H9 (cell line): Measurements from ENCODE around the gene FAM241A. TPM values are rescaled to one million over a fixed set of nuclear protein-coding genes. Genes with fewer than 3 reads are reported as not detected.

Experiments
- DNase-seq: peaks from one replicate; pipeline ENCODE4 v3.0.0-alpha.2; 2017
- H2AFZ ChIP-seq: one replicate; pipeline ENCODE4 v1.6.1; 2013; ENCODE audit warnings: mild to moderate bottlenecking, low read length, control low read depth, moderate library complexity
- H2AK5ac ChIP-seq: 2 replicates; pipeline ENCODE4 v1.6.1; 2013; ENCODE audit warnings: low read length, control low read depth, mixed read lengths; ENCODE audit not compliant: insufficient read length
- H2BK120ac ChIP-seq: one replicate; pipeline ENCODE4 v1.6.1; 2013; ENCODE audit warnings: low read depth, mild to moderate bottlenecking, low read length, control low read depth, inconsistent platforms; ENCODE audit not compliant: poor library complexity, severe bottlenecking
- H2BK12ac ChIP-seq: 2 replicates; pipeline ENCODE4 v1.6.1; 2013; ENCODE audit warnings: low read length, control low read depth, mixed read lengths, low read depth; ENCODE audit not compliant: insufficient read length
- H2BK15ac ChIP-seq: 2 replicates; pipeline ENCODE4 v1.6.1; 2013; ENCODE audit warnings: low read depth, low read length, control low read depth
- H2BK20ac ChIP-seq: one replicate; pipeline ENCODE4 v1.6.1; 2013; ENCODE audit warnings: low read depth, mild to moderate bottlenecking, low read length, control low read depth, inconsistent platforms; ENCODE audit not compliant: poor library complexity, severe bottlenecking
- H2BK5ac ChIP-seq: 2 replicates; pipeline ENCODE4 v1.6.1; 2013; ENCODE audit warnings: low read length, control low read depth, mixed read lengths; ENCODE audit not compliant: insufficient read length
- H3K14ac ChIP-seq: 2 replicates; pipeline ENCODE4 v1.6.1; 2013; ENCODE audit warnings: low read length, control low read depth; ENCODE audit not compliant: insufficient read depth
- H3K18ac ChIP-seq: 2 replicates; pipeline ENCODE4 v1.6.1; 2013; ENCODE audit warnings: low read depth, mild to moderate bottlenecking, mixed read lengths, low read length, control low read depth; ENCODE audit not compliant: insufficient read length
- H3K23ac ChIP-seq: 2 replicates; pipeline ENCODE4 v1.6.1; 2013; ENCODE audit warnings: low read length, control low read depth, mixed read lengths, low read depth; ENCODE audit not compliant: insufficient read length
- H3K23me2 ChIP-seq: 2 replicates; pipeline ENCODE4 v1.6.1; 2013; ENCODE audit warnings: low read depth, mild to moderate bottlenecking, mixed read lengths, low read length, control low read depth; ENCODE audit not compliant: insufficient read length, poor library complexity, severe bottlenecking
- H3K27ac ChIP-seq: 2 replicates; pipeline ENCODE4 v1.5.1; 2013; ENCODE audit warnings: low read length, control low read depth, mixed read lengths, low read depth; ENCODE audit not compliant: insufficient read length
- H3K27me3 ChIP-seq: 2 replicates; pipeline ENCODE4 v1.6.1; 2013; ENCODE audit warnings: low read length, control low read depth, inconsistent platforms; ENCODE audit not compliant: insufficient read depth
- H3K4ac ChIP-seq: 2 replicates; pipeline ENCODE4 v1.6.1; 2013; ENCODE audit warnings: low read depth, mild to moderate bottlenecking, control low read depth, inconsistent platforms, low read length, moderate library complexity
- H3K4me1 ChIP-seq: 2 replicates; pipeline ENCODE4 v1.6.1; 2013; ENCODE audit warnings: low read length, control low read depth, inconsistent platforms; ENCODE audit not compliant: insufficient read depth
- H3K4me2 ChIP-seq: 2 replicates; pipeline ENCODE4 v1.6.1; 2013; ENCODE audit warnings: low read length, control low read depth, mixed read lengths; ENCODE audit not compliant: insufficient read length, insufficient read depth
- H3K56ac ChIP-seq: 2 replicates; pipeline ENCODE4 v1.6.1; 2013; ENCODE audit warnings: low read depth, mild to moderate bottlenecking, mixed read lengths, low read length, control low read depth; ENCODE audit not compliant: insufficient read length
- H3K79me1 ChIP-seq: 2 replicates; pipeline ENCODE4 v1.6.1; 2013; ENCODE audit warnings: low read depth, mild to moderate bottlenecking, moderate library complexity, low read length, control low read depth, inconsistent platforms; ENCODE audit not compliant: insufficient read depth, poor library complexity, severe bottlenecking
- H3K79me2 ChIP-seq: 2 replicates; pipeline ENCODE4 v1.6.1; 2013; ENCODE audit warnings: low read length, control low read depth, inconsistent platforms; ENCODE audit not compliant: insufficient read depth
- H3K9ac ChIP-seq: 2 replicates; pipeline ENCODE4 v1.6.1; 2013; ENCODE audit warnings: low read length, control low read depth, mixed read lengths; ENCODE audit not compliant: insufficient read length; ENCODE audit errors: extremely low read depth
- H3K9me3 ChIP-seq: one replicate; pipeline ENCODE4 v1.6.1; 2013; ENCODE audit warnings: low read depth, low read length, inconsistent platforms; ENCODE audit not compliant: control insufficient read depth
- H3T11ph ChIP-seq: one replicate; pipeline ENCODE4 v1.6.1; 2013; ENCODE audit warnings: mild to moderate bottlenecking, low read length, control low read depth, inconsistent platforms
- H4K20me1 ChIP-seq: one replicate; pipeline ENCODE4 v1.6.1; 2013; ENCODE audit not compliant: control insufficient read depth, insufficient read length, insufficient read depth
- H4K5ac ChIP-seq: 2 replicates; pipeline ENCODE4 v1.6.1; 2013; ENCODE audit warnings: low read depth, mild to moderate bottlenecking, mixed read lengths, low read length, control low read depth; ENCODE audit not compliant: insufficient read length
- H4K8ac ChIP-seq: replicated peaks from 2 replicates; pipeline ENCODE4 v1.6.1; 2013; ENCODE audit warnings: low read length, control low read depth, mixed read lengths, low read depth; ENCODE audit not compliant: insufficient read length
- H4K91ac ChIP-seq: 2 replicates; pipeline ENCODE4 v1.6.1; 2013; ENCODE audit warnings: low read depth, mild to moderate bottlenecking, moderate library complexity, mixed read lengths, low read length, control low read depth; ENCODE audit not compliant: insufficient read length
- H3K27ac Mint-ChIP-seq, 3 experiments: 2 replicates in 2 of 3; 3 replicates in 1 of 3; pipeline ENCODE4 v1.8.0; 2020 to 2021; ENCODE audit warnings: mixed read lengths in 3 of 3, mild to moderate bottlenecking in 1 of 3, moderate library complexity in 1 of 3
- H3K27me3 Mint-ChIP-seq: 2 replicates; pipeline ENCODE4 v1.8.0; 2021; ENCODE audit warnings: low read depth, mild to moderate bottlenecking, moderate library complexity, mixed read lengths
- H3K36me3 Mint-ChIP-seq, 3 experiments: 2 replicates in 2 of 3; 3 replicates in 1 of 3; pipeline ENCODE4 v1.8.0; 2020 to 2021; ENCODE audit warnings: low read depth in 3 of 3, mixed read lengths in 3 of 3; ENCODE audit not compliant: insufficient read depth in 1 of 3
- H3K4me1 Mint-ChIP-seq, 2 experiments: 2 replicates each; pipeline ENCODE4 v1.8.0; 2020; ENCODE audit warnings: mixed read lengths in 2 of 2
- H3K4me3 Mint-ChIP-seq, 2 experiments: 2 replicates in 1 of 2; 3 replicates in 1 of 2; pipeline ENCODE4 v1.8.0; 2020 to 2021; ENCODE audit warnings: mild to moderate bottlenecking in 2 of 2, mixed read lengths in 2 of 2, moderate library complexity in 1 of 2
- H3K9me3 Mint-ChIP-seq, 2 experiments: 2 replicates in 1 of 2; 3 replicates in 1 of 2; pipeline ENCODE4 v1.8.0; 2020; ENCODE audit warnings: mild to moderate bottlenecking in 2 of 2, mixed read lengths in 2 of 2, moderate library complexity in 1 of 2
- CTCF ChIP-seq: fragments of 200-600 bp; sonication (generic); conservative IDR thresholded peaks from 3 replicates; pipeline ENCODE4 v1.8.0; 2021; ENCODE audit warnings: antibody characterized with exemption, mild to moderate bottlenecking
- WGBS: extraction: QIAGEN DNeasy Blood & Tissue Kit; methylation state at CpG from one replicate; pipeline ENCODE4 v1.1.7; 2013; ENCODE audit warnings: missing lambda C conversion rate, low lambda C conversion rate, mixed read lengths; ENCODE audit not compliant: insufficient read length; ENCODE audit errors: extremely low coverage; 5-methylcytosine and 5-hydroxymethylcytosine counted together
- total RNA-seq: library from RNA; stranded (reverse); gene quantifications from 2 replicates; pipeline ENCODE4 v1.2.1, GENCODE V29; 2021

Gene FAM241A
- total RNA-seq, 1 experiment from 2014 or later = 0.13 TPM

DNA sequence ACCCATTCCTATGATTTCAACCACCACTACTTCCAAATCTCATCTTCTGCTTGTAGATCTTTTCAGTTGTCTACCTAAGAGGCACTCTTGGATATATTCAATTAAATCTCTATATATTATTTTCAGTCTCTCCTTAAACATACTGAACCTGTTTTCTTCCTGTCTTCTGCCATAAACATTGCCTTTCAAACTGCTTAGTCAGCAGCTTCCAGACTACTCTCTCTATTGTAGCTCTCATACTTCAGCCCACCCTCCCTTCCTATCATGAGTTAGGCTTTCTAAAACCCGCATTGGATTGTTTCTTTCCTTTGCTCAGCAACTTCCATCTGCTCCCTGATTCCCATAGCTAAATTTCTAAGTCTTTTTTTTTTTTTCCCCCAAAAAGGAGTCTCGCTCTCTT, 90.8 kb downstream of the FAM241A start:
- peaks cover 10% of the 10 kb centered on the region; the same call in 1 of the 2 replicates for H3K79me2 ChIP-seq

More for the DNA sequence above, 90.8 kb downstream of the FAM241A start:
- Histone ChIP-seq H3K79me1 (no peaks in the 10 kb centered on the region), H3K23ac (no peak overlapping the region), H3K4me2 (no peak overlapping the region), H2BK20ac (no peak overlapping the region), H2BK120ac (no peak overlapping the region), H3K27ac (no peak overlapping the region), H3T11ph (no peak overlapping the region), H3K56ac (no peak overlapping the region), H3K9ac (no peak overlapping the region), H2BK15ac (no peak overlapping the region), H2AFZ (no peak overlapping the region), H3K4me1 (0 out of 2 replicates have a peak, but pooled peaks cover 2% of the 10 kb centered on the region), H2BK12ac (no peak overlapping the region), H3K14ac (no peak overlapping the region), H3K23me2 (peaks cover 5% of the 10 kb centered on the region), H2BK5ac (no peak overlapping the region), H3K27me3 (no peaks in the 10 kb centered on the region), H2AK5ac (no peak overlapping the region), H4K5ac (no peak overlapping the region), H3K18ac (no peak overlapping the region), H3K9me3 (no peaks in the 10 kb centered on the region), H4K91ac (no peak overlapping the region), H4K8ac (no peak overlapping the region), H4K20me1 (peaks cover 2% of the 10 kb centered on the region), H3K4ac (no peak overlapping the region)
- DNase-seq = no peak
- no peak for TF ChIP-seq CTCF
- Mint-ChIP-seq H3K4me1 (peaks cover 18 to 38% of the 10 kb centered on the region in 2 experiments), H3K27me3 (no peaks in the 10 kb centered on the region), H3K27ac (peak overlapping the region in 1 of 3 experiments; percentile 13; a peak in 1 of 7 replicates), H3K36me3 (0 out of 7 replicates have a peak, but pooled peaks cover 0 to 1% (median 0%) of the 10 kb centered on the region in 3 experiments), H3K4me3 (no peak overlapping the region), H3K9me3 (no peaks in the 10 kb centered on the region; a peak in 1 of 5 replicates)
- no CpG with 5 or more reads among the region's 2 CpGs for WGBS
